GM18870 (cell line): Measurements from ENCODE around the gene ANKRD1.

Source experiments
- ATAC-seq: cut with Tn5 transposase; IDR thresholded peaks from one replicate; pipeline ENCODE4 v1.9.1; 2021; ENCODE audit warnings: moderate library complexity; ENCODE audit not compliant: unreplicated experiment

Gene ANKRD1

DNA sequence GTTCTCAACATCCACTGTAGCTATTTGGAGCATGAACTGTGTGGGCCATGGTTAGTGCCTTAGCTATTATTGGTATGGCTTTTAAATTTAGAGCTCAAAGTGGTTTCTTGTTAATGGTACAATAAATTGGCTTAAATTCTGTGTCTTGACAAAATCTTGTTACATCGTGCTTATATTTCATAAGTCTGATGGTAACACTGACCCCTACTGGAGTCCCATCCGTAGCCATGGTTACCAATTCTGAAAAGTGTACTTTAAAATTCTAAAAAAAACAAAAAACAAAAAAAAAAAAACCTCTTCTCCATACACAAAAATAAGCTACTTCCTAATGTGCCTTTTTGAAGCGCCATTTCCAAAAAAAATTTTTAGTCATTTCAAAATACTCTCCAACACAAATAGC is 55.5 kb downstream of the ANKRD1 start:
- ATAC-seq: no peak

DNA sequence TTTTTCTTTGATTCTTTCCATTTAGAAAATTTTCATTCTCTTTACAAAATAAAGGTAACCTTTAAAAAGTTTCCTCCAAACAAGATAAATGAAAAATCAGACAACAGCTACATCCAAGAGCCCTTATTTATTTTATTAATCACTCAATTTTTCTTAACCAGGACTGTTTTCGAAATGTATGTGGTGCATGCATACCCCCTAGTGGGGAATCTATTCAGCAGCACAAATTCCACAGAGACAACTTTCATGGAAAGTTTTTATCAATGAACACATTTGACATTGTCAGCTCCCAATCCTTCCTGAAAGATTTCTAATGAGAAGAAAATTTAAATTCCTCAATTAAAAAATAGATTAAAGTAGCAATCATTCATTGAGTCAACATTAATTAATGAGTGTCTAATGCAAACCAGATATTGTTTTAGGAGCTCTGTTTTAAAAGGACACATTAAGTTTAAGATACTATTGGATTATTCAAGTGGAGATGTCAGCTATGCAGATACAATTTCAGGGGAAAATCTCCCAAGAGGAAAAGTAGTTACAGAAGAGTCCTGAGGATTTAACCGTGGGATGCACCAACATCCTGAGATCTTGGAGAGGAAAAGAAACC is 57.9 kb downstream of the ANKRD1 start:
- ATAC-seq: no peak
